Prostate gland (tissue), 2 donors: Measurements from ENCODE around the gene COMMD7. TPM values are rescaled to one million over a fixed set of nuclear protein-coding genes. Genes with fewer than 3 reads are reported as not detected.

Source experiments
- DNase-seq: peaks from one replicate; pipeline ENCODE4 v3.0.0-alpha.2; 2019; ENCODE audit warnings: low spot score
- H3K27ac ChIP-seq, 2 donors: fragments of 200-600 bp; sonication (generic); 2 replicates each; pipeline ENCODE4 v1.5.1; 2017 to 2019
- H3K27me3 ChIP-seq: fragments of 200-600 bp; sonication (generic); replicated peaks from 2 replicates; pipeline ENCODE4 v1.5.1; 2019; ENCODE audit not compliant: insufficient read depth
- H3K36me3 ChIP-seq, 2 donors: fragments of 200-600 bp; sonication (generic); 1 replicate in 1 of 2; 2 replicates in 1 of 2; pipeline versions ENCODE4 v1.5.1 to v1.8.1; 2017 to 2019
- H3K4me1 ChIP-seq: fragments of 200-600 bp; sonication (generic); replicated peaks from 2 replicates; pipeline ENCODE4 v1.5.1; 2019
- H3K4me3 ChIP-seq, 2 donors: fragments of 200-600 bp; sonication (generic); 2 replicates each; pipeline ENCODE4 v1.5.1; 2017 to 2019
- H3K9me3 ChIP-seq: fragments of 200-600 bp; sonication (generic); 2 replicates; pipeline ENCODE4 v1.5.1; 2017
- CTCF ChIP-seq, 4 experiments: fragments of 200-600 bp in 2 of 4; fragments of 450-650 bp in 2 of 4; sonication (generic) in 2 of 4; IDR thresholded peaks; 1 replicate in 3 of 4; 2 replicates in 1 of 4; pipeline ENCODE4 v1.5.1; 2016 to 2019; ENCODE audit warnings: antibody characterized with exemption in 4 of 4, mild to moderate bottlenecking in 2 of 4, moderate library complexity in 2 of 4
- POLR2A ChIP-seq: fragments of 450-650 bp; IDR thresholded peaks from one replicate; pipeline ENCODE4 v1.6.1; 2016; ENCODE audit warnings: antibody characterized with exemption, mild to moderate bottlenecking
- POLR2AphosphoS5 ChIP-seq: sonication (generic); formaldehyde crosslinking; IDR thresholded peaks from one replicate; pipeline ENCODE4 v1.6.1; 2017; ENCODE audit warnings: antibody characterized with exemption
- WGBS: methylation state at CpG from one replicate; pipeline ENCODE4 v1.1.5; 2018; 5-methylcytosine and 5-hydroxymethylcytosine counted together
- intact Hi-C: fragments of 100-400 bp; cut with DNase I; formaldehyde crosslinking; loops from one replicate; pipeline ENCODE4 v1.14.2; 2022
- total RNA-seq, 2 donors: library from RNA; depleted of rRNA; stranded (reverse); fragments of >200 nt; gene quantifications; one replicate each; pipeline ENCODE4 v1.1.0, GENCODE V29; 2016

COMMD7 gene
- total RNA-seq, 2 donors from 2014 or later = 26.3 to 48.3 TPM

- Histone ChIP-seq H3K27ac (no peak overlapping the region), H3K9me3 (no peaks in the 10 kb centered on the region), H3K27me3 (no peaks in the 10 kb centered on the region), H3K36me3 (no peaks in the 10 kb centered on the region), H3K4me1 (no peaks in the 10 kb centered on the region), H3K4me3 (no peak overlapping the region)
- no peak for DNase-seq
- 98% methylated on average over 9 of the region's 9 CpGs for WGBS
- intact Hi-C loops = no loop called here
- TF ChIP-seq POLR2AphosphoS5 (no peak), CTCF (IDR thresholded peaks at IDR 0.05) (no peak), POLR2A (no peak)
Measured at GRCh38 chr20:32687180-32687532, 56.1 kb downstream of the COMMD7 start.

- no peak for DNase-seq
- H3K27me3 ChIP-seq = no peaks in the 10 kb centered on the region
- no peaks in the 10 kb centered on the region for H3K9me3 ChIP-seq
- no peak overlapping the region for H3K4me3 ChIP-seq
- no peaks in the 10 kb centered on the region for H3K36me3 ChIP-seq
- H3K4me1 ChIP-seq = no peaks in the 10 kb centered on the region
- 97% methylated on average over 10 of the region's 10 CpGs for WGBS
- intact Hi-C loops = no loop called here
- H3K27ac ChIP-seq = no peak overlapping the region
- TF ChIP-seq POLR2AphosphoS5 (no peak), CTCF (IDR thresholded peaks at IDR 0.05) (no peak), POLR2A (no peak)
Measured at GRCh38 chr20:32686530-32687179, 56.6 kb downstream of the COMMD7 start.

- H3K4me3 ChIP-seq = no peak overlapping the region
- H3K36me3 ChIP-seq = no peaks in the 10 kb centered on the region
- H3K4me1 ChIP-seq = no peaks in the 10 kb centered on the region
- 59% methylated on average over 17 of the region's 17 CpGs for WGBS
- H3K9me3 ChIP-seq = no peaks in the 10 kb centered on the region
- no peaks in the 10 kb centered on the region for H3K27me3 ChIP-seq
- H3K27ac ChIP-seq = no peak overlapping the region
- intact Hi-C loops = no loop called here
- TF ChIP-seq POLR2A = no peak
- no peak for TF ChIP-seq CTCF (IDR thresholded peaks at IDR 0.05)
- no peak for TF ChIP-seq POLR2AphosphoS5
- no peak for DNase-seq
Measured at GRCh38 chr20:32685541-32686529, 57.4 kb downstream of the COMMD7 start.

- intact Hi-C loops = no loop called here
- no peaks in the 10 kb centered on the region for H3K27me3 ChIP-seq
- 80% methylated on average over 11 of the region's 11 CpGs for WGBS
Measured at GRCh38 chr20:32682508-32682987, 60.7 kb downstream of the COMMD7 start.

More at GRCh38 chr20:32682508-32682987, 60.7 kb downstream of the COMMD7 start:
- Histone ChIP-seq H3K36me3 (no peaks in the 10 kb centered on the region), H3K4me1 (no peaks in the 10 kb centered on the region), H3K27ac (no peak overlapping the region), H3K9me3 (no peaks in the 10 kb centered on the region), H3K4me3 (no peak overlapping the region)
- DNase-seq = no peak
- TF ChIP-seq CTCF (IDR thresholded peaks at IDR 0.05) = no peak
- TF ChIP-seq POLR2AphosphoS5 = no peak
- no peak for TF ChIP-seq POLR2A
